ENCODE results near the gene MEA1. TPM values are rescaled to one million over a fixed set of nuclear protein-coding genes. Genes with fewer than 3 reads are reported as not detected.

MEA1 gene
- total RNA-seq = 10 to 100 TPM; 33.9 to 38.4 TPM
- 10 to 100 TPM; 73.4 to 90.9 (median 77.5) TPM for polyA plus RNA-seq
- total RNA-seq = 18.2 to 39.3 (median 24.0) reads per million in 6 experiments

GRCh38 chr6:43013843-43014433, at the start of gene MEA1, which contains the start of gene KLHDC3:
TSS of gene MEA1 (minus strand) at chr6:43013946. CDS start at chr6:43013813, 133 bp downstream.
TSS of gene KLHDC3 (plus strand) at chr6:43014249. CDS start at chr6:43017193, 2,944 bp downstream.
- H3K4me3 Mint-ChIP-seq = peak within 1 kb of the TSS; percentile 89 to 97 (median 94)
- H3K36me3 Mint-ChIP-seq = peaks cover 0 to 58% (median 4%) of the 10 kb centered on the region in 3 donors
- peaks cover 52 to 82% (median 68%) of the 10 kb centered on the region in 4 donors for H3K4me1 Mint-ChIP-seq
- no peaks in the 10 kb centered on the region for H3K27me3 Mint-ChIP-seq
- ATAC-seq (peak; percentile 92), DNase-seq (peak; percentile 93 to 100 (median 99))
- no peaks in the 10 kb centered on the region for H3K9me3 Mint-ChIP-seq
- H3K27ac Mint-ChIP-seq = peak within 1 kb of the TSS; percentile 82 to 98 (median 95)
- POLR2A ChIA-PET = interaction anchor here (0.6 to 7.8 kb wide), 27 partner anchors 9 to 1227 kb away, joined by 3 to 109 read pairs (median 4); partner anchors contain the start of genes ABCC10, CNPY3, CUL7 and KLC4

DNA sequence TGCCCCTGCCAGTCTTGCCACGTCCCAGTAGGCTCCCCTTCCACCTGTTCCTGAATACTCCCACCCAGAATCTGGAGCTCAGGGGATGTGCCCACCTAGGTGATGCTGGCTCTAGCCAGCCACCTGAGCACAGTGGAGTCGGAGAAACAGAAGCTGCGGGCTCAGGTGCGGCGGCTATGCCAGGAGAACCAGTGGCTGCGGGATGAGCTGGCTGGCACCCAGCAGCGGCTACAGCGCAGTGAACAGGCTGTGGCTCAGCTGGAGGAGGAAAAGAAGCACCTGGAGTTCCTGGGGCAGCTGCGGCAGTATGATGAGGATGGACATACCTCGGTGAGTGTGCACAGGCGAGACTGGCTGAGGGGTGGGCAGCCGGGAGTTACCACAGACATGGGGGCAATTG, 49.1 kb upstream of the MEA1 start:
- no peak overlapping the region for H3K4me3 Mint-ChIP-seq
- POLR2A ChIA-PET = no interaction called here
- no peaks in the 10 kb centered on the region for H3K9me3 Mint-ChIP-seq
- ATAC-seq (no peak), DNase-seq (no peak)
- H3K27me3 Mint-ChIP-seq = no peaks in the 10 kb centered on the region
- peaks cover 4 to 49% (median 22%) of the 10 kb centered on the region in 3 donors for H3K36me3 Mint-ChIP-seq
- H3K4me1 Mint-ChIP-seq = peaks cover 17 to 41% (median 33%) of the 10 kb centered on the region in 4 donors
- H3K27ac Mint-ChIP-seq = no peak overlapping the region

DNA sequence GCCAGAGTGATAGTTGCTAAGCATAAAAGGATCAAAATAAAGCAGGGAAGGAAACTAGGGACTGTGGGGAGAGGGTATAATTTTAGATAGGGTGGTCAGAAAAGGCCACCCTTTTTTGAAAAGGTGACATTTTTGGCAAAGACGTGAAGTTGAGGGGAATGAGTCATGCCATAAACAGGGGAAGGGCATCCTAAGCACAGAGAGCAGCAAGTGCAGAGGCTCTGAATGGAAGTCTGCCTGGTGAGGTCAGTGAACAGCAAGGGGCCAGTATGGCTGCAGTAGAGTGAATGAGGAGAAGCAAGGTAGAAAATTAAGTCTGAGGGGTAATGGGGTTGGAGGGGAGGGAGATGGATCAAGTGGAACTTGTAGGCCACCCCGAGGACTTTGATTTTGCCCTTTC, 48.1 kb upstream of the MEA1 start:
- Mint-ChIP-seq H3K27ac (peak overlapping the region in 1 of 10 donors; percentile 87), H3K27me3 (no peaks in the 10 kb centered on the region), H3K36me3 (peaks cover 4 to 53% (median 23%) of the 10 kb centered on the region in 3 donors), H3K4me3 (peak overlapping the region in 3 of 10 donors; percentile 22 to 97 (median 95)), H3K9me3 (no peaks in the 10 kb centered on the region), H3K4me1 (peaks cover 17 to 44% (median 36%) of the 10 kb centered on the region in 4 donors)
- DNase-seq (no peak), ATAC-seq (no peak)
- POLR2A ChIA-PET = no interaction called here

DNA sequence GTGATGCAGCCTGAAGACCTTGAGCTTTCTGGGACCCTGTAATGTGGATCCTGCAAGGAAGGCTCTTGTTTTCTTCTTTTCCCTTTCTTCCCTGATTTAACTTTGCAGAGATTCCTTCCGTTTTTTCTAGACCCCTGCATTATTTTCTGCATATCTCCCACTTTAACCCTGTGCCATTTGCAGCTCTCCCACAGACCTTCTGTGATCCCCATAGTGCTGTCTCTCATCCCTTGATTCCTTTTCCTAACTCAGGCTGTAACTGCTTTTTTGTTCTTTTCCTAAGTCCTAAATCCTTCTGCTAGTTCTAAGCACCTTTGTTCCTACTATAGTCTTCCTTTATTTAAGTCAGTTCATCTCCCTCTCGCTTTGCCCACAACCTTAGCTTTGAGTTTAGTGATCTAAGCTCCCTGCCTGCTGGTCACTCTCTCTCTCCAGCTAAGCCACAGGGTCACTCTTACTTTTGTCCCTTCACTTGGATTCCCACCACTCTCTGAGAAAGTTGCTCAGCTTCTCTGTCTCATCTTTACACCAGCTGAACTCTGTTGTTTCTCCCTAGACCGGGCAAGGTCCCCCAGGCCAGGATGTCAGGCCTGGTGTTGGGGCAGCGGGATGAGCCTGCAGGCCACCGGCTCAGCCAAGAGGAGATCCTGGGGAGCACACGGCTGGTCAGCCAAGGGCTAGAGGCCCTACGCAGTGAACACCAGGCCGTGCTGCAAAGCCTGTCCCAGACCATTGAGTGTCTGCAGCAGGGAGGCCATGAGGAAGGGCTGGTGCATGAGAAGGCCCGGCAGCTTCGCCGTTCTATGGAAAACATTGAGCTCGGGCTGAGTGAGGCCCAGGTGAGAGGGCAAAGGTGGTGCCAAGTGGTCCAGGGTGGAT, 47.2 kb upstream of the MEA1 start:
- Mint-ChIP-seq H3K9me3 (no peaks in the 10 kb centered on the region), H3K4me3 (peak overlapping the region; percentile 93 to 99 (median 95)), H3K36me3 (peaks cover 4 to 51% (median 22%) of the 10 kb centered on the region in 3 donors), H3K27me3 (no peaks in the 10 kb centered on the region), H3K4me1 (peaks cover 17 to 46% (median 38%) of the 10 kb centered on the region in 4 donors), H3K27ac (peak overlapping the region; percentile 82 to 100 (median 99))
- ATAC-seq (no peak), DNase-seq (peak in 1 of 10 donors; percentile 57)
- POLR2A ChIA-PET = interaction anchor here (0.6 to 3.3 kb wide), 2 partner anchors 47 to 120 kb away, joined by 4 to 41 read pairs; partner anchors contain the start of genes KLHDC3 and MEA1

- H3K9me3 Mint-ChIP-seq = no peaks in the 10 kb centered on the region
- POLR2A ChIA-PET = interaction anchor here (1.1 to 3.3 kb wide), 6 partner anchors 40 to 309 kb away, joined by 5 to 41 read pairs (median 16); partner anchors contain the start of genes CNPY3, KLHDC3, MEA1 and PEX6
- peaks cover 17 to 47% (median 38%) of the 10 kb centered on the region in 4 donors for H3K4me1 Mint-ChIP-seq
Observed at GRCh38 chr6:43060034-43060754, 46.4 kb upstream of the MEA1 start.

GRCh38 chr6:43059168-43060033, 45.7 kb upstream of the MEA1 start, which contains the start of the genes KLC4 and MRPL2:
TSS of gene KLC4 (plus strand) at chr6:43059631. CDS start at chr6:43061336, 1,705 bp downstream.
TSS of gene MRPL2 (minus strand) at chr6:43059434. CDS start at chr6:43059381, 53 bp downstream.
- peak; percentile 91 to 98 (median 96) for DNase-seq
- peaks cover 17 to 49% (median 40%) of the 10 kb centered on the region in 4 donors for H3K4me1 Mint-ChIP-seq
- peaks cover 0 to 45% (median 13%) of the 10 kb centered on the region in 3 donors for H3K36me3 Mint-ChIP-seq
- peak within 1 kb of the TSS; percentile 96 to 100 (median 99) for H3K27ac Mint-ChIP-seq
- H3K4me3 Mint-ChIP-seq = peak within 1 kb of the TSS; percentile 93 to 99 (median 95)
- no peaks in the 10 kb centered on the region for H3K9me3 Mint-ChIP-seq
- POLR2A ChIA-PET = interaction anchor here (0.9 to 3.3 kb wide), 16 partner anchors 10 to 495 kb away, joined by 3 to 41 read pairs (median 5); partner anchors contain the start of genes CNPY3, DNPH1, KLHDC3 and MEA1
- H3K27me3 Mint-ChIP-seq = no peaks in the 10 kb centered on the region
- peak; percentile 94 to 98 for ATAC-seq

More at GRCh38 chr6:43060034-43060754, 46.4 kb upstream of the MEA1 start:
- peak overlapping the region; percentile 93 to 99 (median 95) for H3K4me3 Mint-ChIP-seq
- DNase-seq (no peak), ATAC-seq (no peak)
- no peaks in the 10 kb centered on the region for H3K27me3 Mint-ChIP-seq
- H3K27ac Mint-ChIP-seq = peak overlapping the region; percentile 96 to 100 (median 99)
- peaks cover 4 to 51% (median 17%) of the 10 kb centered on the region in 3 donors for H3K36me3 Mint-ChIP-seq

DNA sequence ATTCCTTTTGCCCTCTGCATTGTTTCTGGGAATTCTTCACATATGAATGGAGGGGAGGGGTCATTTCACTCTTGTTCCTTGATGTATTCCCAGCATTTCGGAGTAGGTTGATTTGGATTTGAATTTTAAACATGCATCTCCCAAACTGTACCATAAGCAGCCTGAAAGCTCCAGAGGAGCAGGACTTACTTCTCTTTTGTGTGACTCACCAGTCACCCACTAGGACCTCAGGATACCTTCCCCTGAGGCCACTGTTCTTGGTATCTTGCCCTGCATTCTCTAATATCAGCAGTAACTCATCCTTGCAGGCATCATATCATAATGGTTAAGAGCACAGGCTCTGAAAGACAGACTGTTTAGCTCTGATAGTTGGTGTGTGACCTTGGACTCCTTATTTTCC, 44.8 kb upstream of the MEA1 start:
- peaks cover 0 to 39% (median 11%) of the 10 kb centered on the region in 3 donors for H3K36me3 Mint-ChIP-seq
- DNase-seq (peak in 1 of 10 donors; percentile 2), ATAC-seq (no peak)
- H3K9me3 Mint-ChIP-seq = no peaks in the 10 kb centered on the region
- H3K27ac Mint-ChIP-seq = peak overlapping the region; percentile 96 to 100 (median 99)
- peak overlapping the region; percentile 93 to 99 (median 95) for H3K4me3 Mint-ChIP-seq
- POLR2A ChIA-PET = interaction anchor here (1.0 to 3.3 kb wide), 11 partner anchors 9 to 311 kb away, joined by 3 to 41 read pairs (median 7); partner anchors contain the start of genes CNPY3, DNPH1, KLHDC3 and MEA1
- H3K27me3 Mint-ChIP-seq = no peaks in the 10 kb centered on the region
- H3K4me1 Mint-ChIP-seq = peaks cover 20 to 56% (median 48%) of the 10 kb centered on the region in 4 donors

DNA sequence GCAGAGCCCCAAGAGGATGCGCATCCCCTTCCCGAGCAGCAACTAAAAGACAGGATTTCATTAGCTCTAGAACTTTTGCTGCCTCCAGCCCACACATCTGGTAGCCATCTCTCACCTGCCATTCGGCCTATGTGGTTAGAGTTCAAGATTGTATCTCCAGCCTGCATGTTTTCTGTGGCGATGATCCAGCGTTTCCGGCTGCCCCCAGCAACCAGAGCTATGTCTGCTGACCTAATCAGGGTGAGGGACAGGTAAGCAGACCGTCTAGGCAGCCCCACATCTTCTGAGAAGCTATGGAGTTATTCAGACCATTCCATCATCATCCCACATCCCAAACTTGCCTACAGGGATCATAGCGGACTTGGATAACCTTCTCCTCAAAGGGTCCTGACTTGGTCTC, 42.2 kb upstream of the MEA1 start:
- Mint-ChIP-seq H3K36me3 (peaks cover 0 to 26% (median 6%) of the 10 kb centered on the region in 3 donors), H3K27ac (peak overlapping the region in 7 of 10 donors; percentile 47 to 86 (median 65)), H3K27me3 (no peaks in the 10 kb centered on the region), H3K4me1 (peaks cover 29 to 71% (median 63%) of the 10 kb centered on the region in 4 donors), H3K9me3 (no peaks in the 10 kb centered on the region), H3K4me3 (peak overlapping the region in 4 of 10 donors; percentile 10 to 37 (median 32))
- DNase-seq (no peak), ATAC-seq (no peak)
- POLR2A ChIA-PET = interaction anchor here (0.5 to 4.1 kb wide), 5 partner anchors 13 to 127 kb away, joined by 3 to 34 read pairs (median 4); partner anchors contain the start of gene CNPY3

DNA sequence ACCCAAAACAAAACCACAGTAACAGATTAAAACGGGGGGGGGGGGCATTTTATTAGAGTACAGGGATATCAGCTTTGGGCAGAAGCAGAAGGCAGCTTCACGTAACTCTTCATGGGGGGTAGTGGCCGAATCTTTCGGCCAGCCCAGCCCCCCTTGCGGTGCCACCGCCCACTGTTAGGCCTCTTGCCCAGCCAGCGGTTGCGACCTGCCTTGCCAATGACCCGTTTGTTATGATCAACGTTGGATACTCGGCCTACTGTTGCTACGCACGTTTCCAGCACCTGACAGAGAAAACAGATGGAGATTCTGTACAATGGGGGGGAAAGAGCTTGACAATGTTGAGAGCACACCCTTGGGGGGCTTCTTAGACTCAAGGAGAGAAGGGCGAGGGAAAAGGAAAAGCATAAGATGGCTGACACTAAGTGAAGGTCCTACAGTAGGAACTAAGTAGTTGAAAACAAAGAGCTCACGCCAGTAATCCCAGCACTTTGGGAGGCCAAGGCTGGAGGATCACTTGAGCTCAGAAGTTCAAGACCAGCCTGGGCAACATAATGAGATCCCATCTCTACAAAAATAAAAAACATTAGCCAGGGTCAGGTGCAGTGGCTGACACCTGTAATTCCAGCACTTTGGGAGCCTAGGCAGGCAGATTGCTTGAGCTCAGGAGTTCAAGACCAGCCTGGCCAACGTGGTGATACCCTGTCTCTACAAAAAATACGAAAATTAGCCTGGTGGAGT, 40.6 kb upstream of the MEA1 start:
- Mint-ChIP-seq H3K27me3 (no peaks in the 10 kb centered on the region), H3K4me3 (peak overlapping the region; percentile 88 to 97 (median 94)), H3K36me3 (peaks cover 0 to 35% (median 6%) of the 10 kb centered on the region in 3 donors), H3K4me1 (peaks cover 35 to 61% (median 59%) of the 10 kb centered on the region in 4 donors), H3K9me3 (no peaks in the 10 kb centered on the region), H3K27ac (peak overlapping the region; percentile 80 to 98 (median 96))
- POLR2A ChIA-PET = interaction anchor here (0.6 to 4.1 kb wide), 19 partner anchors 8 to 1115 kb away, joined by 3 to 34 read pairs (median 6); partner anchors contain the start of genes CNPY3, KLHDC3, MEA1 and PEX6
- ATAC-seq (no peak), DNase-seq (peak in 1 of 10 donors; percentile 4)
